Measurements from ENCODE around the gene BCAM.
A peak's percentile ranks its signal among the peaks of the same experiment; 100 is the strongest.
"Not testable (repeated sequence)": the region's sequence is repeated elsewhere in the genome, so short reads cannot be mapped to it uniquely, and the experiment has no call there.

The BCAM gene, protein sequence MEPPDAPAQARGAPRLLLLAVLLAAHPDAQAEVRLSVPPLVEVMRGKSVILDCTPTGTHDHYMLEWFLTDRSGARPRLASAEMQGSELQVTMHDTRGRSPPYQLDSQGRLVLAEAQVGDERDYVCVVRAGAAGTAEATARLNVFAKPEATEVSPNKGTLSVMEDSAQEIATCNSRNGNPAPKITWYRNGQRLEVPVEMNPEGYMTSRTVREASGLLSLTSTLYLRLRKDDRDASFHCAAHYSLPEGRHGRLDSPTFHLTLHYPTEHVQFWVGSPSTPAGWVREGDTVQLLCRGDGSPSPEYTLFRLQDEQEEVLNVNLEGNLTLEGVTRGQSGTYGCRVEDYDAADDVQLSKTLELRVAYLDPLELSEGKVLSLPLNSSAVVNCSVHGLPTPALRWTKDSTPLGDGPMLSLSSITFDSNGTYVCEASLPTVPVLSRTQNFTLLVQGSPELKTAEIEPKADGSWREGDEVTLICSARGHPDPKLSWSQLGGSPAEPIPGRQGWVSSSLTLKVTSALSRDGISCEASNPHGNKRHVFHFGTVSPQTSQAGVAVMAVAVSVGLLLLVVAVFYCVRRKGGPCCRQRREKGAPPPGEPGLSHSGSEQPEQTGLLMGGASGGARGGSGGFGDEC

DNA sequence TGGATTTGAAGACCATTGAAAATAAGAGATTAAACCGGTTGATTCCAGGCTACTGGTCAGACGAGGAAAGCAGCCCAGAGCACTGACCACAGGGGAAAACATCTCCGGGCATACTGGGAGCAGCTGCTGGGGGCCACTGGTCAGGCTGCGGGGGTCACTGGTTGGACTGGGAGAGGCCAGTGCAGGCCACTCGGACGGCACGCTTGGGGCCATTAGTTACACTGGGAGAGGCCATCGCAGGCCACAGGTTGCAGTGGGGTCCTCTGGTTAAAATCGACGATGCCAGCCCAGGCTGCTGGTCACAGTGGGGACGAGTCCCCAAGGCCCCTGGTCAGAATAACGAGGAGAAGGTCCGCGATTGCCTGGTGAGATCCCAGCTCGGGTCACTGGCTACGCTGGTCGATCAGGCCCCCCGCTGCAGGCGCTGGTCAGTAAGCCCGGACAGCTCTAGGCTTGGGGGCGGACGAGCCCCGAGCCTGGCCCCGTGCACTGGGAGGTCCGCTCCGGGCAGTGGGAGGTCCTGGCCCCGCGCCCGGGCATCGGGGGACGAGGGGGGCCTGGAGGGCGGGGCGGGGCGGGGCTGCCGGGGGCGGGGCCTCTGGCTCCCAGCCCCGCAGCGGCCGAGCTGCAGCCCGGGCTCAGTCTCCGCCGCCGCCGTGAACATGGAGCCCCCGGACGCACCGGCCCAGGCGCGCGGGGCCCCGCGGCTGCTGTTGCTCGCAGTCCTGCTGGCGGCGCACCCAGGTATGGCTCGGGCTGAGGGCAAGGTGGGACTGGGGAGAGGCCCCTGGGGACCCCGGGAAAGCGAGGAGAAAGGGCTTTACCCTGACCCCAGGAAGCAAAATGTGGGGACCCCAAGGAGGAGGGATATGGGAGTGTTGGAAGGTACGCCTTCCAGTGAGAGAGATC lies at the start of gene BCAM:
Gene BCAM, plus strand, starts transcription at position 641 of the 909 bp plus-strand sequence. Its CDS starts 22 bp downstream, at position 663.
- peak; percentile 71 for DNase-seq (ENCODE audit: low read depth)

DNA sequence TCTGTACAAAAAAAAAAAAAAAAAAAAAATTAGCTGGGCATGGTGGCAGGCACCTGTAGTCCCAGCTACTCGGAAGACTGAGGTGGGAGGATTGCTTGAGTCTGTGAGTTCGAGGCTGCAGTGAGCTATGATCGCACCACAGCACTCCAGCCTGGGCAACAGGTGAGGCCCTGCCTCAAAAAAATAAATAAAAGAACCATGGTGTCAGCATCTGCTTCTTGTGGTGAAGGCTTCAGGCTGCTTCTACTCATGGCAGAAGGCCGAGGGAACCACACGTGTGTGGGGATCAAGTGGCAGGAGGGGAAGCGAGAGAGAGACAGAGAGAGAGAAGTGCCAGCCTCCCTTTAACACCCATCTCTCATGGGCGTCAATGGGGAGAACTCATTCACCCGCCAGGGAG lies 46.9 kb upstream of the BCAM start:
- no peak for DNase-seq (ENCODE audit: low read depth)

DNA sequence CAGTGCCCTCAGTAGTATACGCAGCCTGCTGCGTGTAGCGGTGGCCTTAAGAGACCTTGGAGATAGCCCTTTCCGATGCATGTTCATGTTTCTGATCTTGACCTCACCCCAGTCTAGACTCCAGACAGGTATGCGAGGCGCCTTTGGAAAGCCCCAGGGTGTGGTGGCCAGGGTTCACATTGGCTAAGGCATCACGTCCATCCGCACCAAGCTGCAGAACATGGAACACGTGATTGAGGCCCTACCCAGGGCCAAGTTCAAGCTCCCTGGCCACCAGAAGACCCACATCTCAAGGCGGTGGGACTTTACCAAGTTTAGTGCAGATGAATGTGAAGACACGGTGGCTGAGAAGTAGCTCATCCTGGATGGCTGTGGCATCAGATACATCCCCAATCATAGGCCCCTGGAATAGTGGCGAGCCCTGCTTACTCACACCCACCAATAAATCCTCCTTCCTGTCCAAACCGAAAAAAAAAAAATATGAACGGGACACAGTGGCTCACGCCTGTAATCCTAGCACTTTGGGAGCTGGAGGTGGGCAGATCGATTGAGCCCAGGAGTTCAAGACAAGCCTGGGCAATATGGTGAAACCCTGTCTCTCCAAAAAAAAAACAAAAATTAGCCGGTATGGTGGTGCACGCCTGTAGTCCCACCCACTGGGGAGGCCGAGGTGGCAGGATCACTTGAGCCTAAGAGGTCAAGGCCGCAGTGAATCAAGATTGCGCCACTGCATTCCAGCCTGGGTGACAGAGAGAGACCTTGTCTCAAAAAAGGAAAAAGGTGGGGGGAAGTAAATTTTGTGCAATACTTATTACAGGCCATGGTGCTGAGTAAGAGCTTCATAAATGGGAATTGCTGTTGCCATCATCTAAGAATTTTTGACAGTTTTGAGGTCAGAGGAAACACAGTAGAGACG lies 43.6 kb upstream of the BCAM start:
- no peak for DNase-seq (ENCODE audit: low read depth)

DNA sequence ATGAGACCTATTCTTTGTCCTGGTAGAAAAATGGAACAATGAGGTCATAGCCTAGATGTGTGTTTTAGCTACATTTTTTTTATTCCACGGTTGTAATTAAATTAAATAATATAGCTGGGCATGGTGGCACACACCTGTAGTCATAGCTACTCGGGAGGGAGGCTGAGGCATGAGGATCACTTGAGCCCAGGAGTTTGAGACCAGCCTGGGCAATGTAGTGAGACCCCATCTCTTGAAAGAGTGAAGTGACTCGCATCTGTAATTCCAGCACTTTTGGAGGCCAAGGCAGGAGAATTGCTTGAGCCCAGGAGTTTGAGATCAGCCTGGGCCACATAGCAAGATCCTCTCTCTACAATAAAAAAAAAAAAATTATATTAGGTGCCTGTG lies 43.0 kb upstream of the BCAM start:
- no peak for DNase-seq (ENCODE audit: low read depth)

DNA sequence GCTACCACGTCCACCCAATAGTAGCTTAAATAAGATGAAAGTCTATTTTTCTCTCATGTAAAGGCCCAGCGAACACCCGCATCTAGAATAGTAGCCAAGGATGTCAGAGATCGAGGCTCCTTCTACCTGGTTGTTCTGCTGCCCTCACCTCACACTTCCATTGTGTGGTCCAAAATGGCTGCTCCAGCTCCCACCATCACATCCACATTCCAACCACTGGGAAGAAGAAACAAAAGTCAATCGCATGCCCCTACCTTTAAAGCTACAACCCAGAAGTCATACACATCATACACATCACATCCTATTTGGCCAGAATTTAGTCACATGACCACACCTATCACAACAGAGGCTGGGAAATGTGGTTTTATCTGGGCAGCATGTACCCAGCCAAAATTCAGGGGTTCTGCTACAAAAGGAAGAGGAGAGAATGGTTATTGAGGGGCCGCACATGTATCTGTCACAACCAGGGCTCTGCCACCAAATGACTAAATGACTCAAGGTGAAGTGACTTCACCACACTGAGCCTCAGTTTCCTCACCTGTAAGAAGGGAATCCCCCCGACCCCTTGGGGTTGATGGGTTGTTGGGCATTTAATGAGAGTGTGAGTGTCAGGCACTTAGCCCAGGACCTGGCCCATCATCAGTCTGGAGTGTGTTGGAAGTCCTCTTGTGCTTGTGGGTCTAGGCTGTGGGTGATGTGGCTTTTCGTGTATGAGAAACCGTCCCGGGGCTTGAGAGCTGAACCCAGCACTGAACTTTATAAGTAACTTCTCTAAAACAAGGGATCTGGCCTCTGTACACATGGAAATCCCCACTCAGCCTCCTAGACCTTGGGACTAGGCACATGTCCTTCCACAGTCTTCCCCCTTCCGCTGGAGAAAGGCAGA lies 41.4 kb upstream of the BCAM start:
- DNase-seq (ENCODE audit: low read depth), result no peak

DNA sequence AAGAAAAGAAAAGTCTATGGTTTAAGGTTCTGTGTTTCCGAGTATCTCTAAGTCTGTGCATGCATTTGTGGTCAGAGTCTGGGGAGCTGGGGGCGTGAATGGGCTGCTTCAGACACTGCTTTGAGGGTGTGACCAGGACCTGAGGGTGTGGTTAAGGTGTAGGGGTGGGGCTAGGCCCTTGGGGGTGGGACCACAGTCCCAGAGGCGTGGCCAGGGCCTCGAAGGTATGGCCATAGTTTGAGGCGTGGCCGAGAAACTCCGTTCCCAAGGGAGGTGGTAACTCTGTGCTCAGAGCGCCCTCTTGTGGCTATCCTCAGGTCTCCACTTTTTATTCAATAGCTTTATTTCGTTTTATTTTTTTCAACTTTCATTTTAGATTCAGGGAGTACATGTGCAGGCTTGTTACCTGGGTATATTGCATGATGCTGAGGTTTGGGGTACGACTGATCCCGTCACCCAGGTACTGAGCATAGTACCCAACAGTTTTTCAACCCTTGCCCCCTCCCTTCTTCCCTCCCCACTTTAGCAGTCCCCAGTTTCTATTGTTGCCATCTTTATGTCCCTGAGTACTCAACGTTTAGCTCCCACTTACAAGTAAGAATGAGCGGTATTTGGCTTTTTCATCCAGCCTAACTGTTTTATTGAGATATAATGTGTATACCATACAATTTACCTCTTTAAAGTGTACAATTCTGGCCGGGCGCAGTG lies 38.2 kb upstream of the BCAM start:
- peak; percentile 97 for DNase-seq (ENCODE audit: low read depth)

DNA sequence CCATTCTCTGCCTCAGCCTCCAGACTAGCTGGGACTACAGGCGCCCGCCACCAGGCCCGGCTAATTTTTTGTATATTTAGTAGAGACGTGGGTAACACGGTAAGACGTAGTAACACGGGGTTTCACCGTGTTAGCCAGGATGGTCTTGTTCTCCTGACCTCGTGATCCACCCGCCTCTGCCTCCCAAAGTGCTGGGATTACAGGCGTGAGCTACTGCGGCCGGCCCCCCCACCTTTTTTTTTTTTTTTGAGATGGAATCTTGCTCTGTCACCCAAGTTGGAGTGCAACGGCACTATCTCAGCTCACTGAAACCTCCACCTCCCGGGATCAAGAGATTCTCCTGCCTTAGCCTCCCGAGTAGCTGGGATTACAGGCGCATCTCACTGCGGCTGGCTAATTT lies 36.8 kb upstream of the BCAM start:
- DNase-seq (ENCODE audit: low read depth), result not testable (repeated sequence)

DNA sequence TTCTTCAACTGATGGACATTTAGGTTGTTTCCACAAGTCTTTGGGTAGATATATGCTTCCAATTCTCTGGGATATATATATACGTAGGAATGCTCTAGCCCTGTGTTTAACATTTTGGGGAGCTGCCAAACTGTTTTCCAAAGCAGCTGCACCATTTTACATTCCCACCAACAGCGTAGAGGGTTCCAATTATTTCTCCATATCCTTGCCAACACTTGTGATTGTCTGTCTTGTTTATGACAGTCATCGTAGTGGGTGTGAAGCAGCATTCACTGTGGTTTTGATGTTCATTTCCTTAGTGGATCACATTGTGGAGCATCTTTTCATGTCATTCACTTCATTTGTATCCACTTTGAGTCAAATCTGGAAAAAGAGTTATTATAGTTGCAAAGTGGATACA lies 35.9 kb upstream of the BCAM start:
- no peak for DNase-seq (ENCODE audit: low read depth)

DNA sequence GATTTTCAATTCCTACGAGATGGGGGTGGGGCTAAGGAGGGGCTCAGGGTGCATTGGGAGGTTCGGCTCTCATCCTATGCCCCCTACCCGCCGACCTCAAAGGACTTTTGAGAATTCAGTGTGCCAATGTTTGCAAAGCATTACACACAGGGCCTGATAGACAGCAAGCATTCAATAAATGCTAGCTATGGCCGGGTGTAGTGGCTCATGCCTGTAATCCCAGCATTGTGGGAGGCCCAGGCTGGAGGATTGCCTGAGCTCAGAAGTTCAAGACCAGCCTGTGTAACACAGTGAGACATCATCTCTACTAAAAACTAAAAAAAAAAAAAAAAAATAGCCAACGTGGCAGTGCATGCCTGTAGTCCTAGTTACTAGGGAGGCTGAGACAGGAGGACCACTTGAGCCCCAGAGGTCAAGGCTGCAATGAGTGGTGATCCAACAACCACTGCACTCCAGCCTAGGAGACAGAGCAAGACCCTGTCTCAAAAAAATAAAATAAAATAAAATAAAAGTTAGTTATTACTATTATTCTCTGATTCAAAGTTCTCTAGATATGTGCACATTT lies 33.1 kb upstream of the BCAM start:
- DNase-seq (ENCODE audit: low read depth), result no peak

DNA sequence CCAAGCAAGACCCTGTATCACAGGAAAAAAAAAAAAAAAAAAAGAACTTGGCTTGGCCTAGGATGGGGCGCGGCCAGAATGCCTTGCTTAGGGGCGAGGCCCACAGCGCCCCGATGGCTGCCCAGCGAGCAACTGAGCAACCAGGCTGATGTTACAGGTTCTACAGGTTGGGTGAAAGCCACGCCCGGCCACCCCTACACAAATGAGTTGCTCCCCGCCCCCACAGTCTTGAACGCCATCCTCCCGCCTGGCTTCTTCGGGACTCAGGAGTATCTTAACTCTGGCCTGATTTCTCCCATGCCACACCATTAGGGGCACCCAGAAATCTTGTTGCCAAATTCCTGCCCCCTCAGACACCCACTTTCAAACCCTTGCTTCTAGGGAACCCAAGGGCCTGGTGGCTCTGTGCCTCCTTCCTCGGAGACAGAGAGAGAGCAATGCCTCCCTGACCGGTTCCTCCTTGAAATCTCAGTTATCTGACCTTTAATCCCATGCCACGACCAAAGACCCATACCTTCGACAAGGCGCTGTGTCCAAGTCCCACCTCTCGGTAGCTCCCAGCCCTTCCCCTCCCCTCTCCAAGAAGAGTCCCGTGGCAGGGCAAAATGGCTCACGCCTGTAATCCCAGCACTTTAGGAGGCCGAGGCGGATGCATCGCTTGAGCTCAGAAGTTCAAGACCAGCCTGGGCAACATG lies 32.4 kb upstream of the BCAM start:
- DNase-seq (ENCODE audit: low read depth), result no peak

DNA sequence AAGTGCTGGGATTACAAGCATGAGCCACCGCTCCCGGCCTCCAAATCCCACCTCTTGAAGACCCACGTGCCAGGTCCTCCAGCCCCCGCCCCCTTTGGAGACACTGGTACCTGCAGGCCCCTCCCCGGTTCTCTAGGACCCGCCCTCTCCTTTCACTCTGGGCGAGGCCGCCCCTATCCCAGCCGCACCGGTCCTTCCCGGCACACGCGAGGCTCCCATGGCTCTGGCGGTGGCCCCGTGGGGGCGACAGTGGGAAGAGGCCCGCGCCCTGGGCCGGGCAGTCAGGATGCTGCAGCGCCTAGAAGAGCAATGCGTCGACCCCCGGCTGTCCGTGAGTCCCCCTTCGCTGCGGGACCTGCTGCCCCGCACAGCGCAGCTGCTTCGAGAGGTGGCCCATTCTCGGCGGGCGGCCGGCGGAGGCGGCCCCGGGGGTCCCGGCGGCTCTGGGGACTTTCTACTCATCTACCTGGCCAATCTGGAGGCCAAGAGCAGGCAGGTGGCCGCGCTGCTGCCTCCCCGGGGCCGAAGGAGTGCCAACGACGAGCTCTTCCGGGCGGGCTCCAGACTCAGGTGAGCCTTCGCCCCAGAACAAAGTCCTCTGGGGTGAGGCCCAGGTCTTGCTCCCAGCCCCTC lies 31.1 kb upstream of the BCAM start, which contains the start of gene CBLC:
Gene CBLC, plus strand, starts transcription at position 176 of the 633 bp plus-strand sequence. Its CDS starts 42 bp downstream, at position 218.
- DNase-seq (ENCODE audit: low read depth), result no peak

DNA sequence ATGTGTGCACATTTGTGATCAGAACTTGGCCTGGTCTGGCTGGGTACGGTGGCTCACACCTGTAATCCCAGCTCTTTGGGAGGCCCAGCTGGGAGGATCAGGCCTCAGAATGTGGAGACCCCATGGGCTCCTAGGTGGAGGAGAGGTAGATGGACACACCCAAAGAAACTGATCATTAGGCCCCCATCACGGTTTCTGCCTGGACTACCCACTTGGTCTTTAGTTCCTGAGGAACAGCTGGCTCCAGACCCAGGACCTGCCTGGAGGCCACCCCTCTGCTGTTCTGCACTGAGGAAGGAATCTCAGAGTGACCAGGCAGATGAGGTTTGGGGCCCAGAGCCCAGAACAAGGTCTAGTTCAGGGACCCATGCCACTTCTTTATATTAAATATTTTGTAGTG lies 29.8 kb upstream of the BCAM start:
- DNase-seq (ENCODE audit: low read depth), result no peak

DNA sequence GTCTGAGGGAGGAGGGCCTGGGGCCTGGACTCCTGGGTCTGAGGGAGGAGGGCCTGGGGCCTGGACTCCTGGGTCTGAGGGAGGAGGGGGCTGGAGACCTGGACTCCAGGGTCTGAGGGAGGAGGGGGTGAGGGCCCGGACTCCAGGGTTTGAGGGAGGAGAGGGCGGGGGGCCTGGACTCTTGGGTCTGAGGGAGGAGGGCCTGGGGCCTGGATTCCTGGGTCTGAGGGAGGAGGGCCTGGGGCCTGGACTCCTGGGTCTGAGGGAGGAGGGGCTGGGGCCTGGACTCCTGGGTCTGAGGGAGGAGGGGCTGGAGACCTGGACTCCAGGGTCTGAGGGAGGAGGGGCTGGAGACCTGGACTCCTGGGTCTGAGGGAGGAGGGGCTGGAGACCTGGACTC lies 27.2 kb upstream of the BCAM start:
- DNase-seq (ENCODE audit: low read depth), result not testable (repeated sequence)

DNA sequence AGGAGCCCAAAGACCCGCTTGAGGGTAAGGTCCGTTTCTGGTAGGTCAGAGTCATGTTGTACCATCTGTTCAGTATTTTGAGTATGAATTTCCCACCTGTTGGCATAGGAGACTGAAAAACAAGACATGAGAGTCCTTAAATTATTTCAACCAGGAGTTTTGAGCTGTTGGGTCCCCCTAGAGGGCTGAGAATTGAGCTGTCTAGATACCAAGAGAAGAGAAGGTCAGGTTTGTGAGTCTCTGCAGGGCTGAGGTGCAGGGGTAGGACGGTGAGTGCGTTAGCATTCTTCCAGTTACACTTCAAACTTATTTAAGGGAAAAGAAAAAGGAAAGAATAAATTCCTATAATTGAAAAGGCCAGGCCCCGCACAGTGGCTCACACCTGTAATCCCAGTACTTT lies 26.2 kb upstream of the BCAM start:
- no peak for DNase-seq (ENCODE audit: low read depth)

DNA sequence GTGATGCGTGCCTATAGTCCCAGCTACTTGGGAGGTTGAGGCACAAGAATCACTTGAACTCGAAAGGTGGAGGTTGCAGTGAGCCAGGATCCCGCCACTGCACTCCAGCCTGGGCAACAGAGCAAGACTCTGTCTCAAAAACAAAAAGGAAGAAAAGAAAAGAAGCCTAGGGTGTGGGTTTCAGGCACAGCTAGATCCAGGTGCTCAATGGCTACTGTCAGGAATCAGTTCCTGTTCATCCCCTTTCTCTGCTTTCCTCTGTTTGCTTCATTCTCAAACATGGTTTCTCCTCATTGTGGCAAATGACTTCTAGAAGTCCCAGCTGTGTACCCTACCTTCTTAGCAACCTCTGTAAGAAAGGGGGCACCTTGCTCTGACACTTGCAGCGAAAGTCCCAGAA lies 25.4 kb upstream of the BCAM start:
- no peak for DNase-seq (ENCODE audit: low read depth)

DNA sequence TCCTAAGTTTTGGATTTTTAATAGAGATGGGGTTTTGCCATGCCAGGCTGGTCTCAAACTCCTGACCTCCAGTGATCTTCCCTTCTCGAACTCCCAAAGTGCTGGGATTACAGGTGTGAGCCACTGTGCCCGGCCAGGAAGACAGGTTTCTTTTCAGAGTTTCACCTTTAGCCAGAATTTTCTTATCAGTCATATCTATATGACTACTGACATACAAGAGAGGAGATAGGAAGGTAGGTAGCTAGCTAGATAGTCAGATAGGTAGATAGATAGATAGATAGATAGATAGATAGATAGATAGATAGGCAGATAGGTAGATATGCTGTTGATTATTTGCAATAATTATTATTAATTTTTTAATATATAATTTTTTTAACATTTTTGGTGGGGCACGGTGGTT lies 23.6 kb upstream of the BCAM start:
- DNase-seq (ENCODE audit: low read depth), result no peak

DNA sequence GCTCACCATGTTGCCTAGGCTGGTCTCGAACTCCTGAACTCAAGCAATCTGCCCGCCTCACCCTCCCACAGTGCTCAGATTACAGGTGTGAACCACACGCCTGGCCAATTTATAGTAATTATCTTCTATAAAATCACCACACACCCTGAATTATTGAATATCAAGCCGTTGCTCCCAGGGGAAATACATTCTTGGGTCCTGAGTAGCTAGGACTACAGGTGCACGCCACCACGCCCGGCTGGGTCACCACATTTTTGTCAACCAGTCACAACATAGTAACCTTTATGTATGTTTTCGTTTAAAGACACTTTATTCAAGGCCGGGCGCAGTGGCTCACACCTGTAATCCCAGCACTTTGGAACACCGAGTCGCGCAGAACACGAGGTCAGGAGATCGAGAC lies 22.9 kb upstream of the BCAM start:
- no peak for DNase-seq (ENCODE audit: low read depth)

DNA sequence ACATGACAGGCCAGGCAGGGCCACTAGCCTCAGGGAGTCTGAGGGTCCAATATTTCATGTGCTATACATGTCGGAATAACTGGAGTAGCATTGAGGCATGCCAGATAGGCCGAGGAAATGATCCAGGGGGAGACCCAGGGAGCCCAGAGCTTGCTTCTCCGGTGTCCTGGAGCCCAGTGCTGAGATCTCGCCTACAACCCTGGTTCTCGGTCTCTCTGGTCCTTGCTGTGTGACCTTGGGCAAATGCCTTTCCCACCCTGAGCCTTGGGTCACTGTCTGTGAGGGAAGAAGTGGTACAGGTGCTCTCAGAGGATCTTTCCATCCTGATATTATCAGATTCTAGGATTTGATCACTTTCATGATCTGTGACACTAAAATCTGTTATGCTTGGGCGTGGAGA lies 19.9 kb upstream of the BCAM start:
- DNase-seq (ENCODE audit: low read depth), result no peak

All from ELR (cell line).